ENCODE data around the gene BTAF1.

The BTAF1 gene

GRCh38 chr10:91908337-91909116 lies 15.0 kb upstream of the BTAF1 start:
- peak; percentile 78 for DNase-seq

- peak; percentile 33 for DNase-seq
These were observed 14.4 kb upstream of the BTAF1 start, which contains the start of gene FGFBP3 for GRCh38 chr10:91909117-91909677. TSS of gene FGFBP3 (minus strand) at chr10:91909486. CDS start at chr10:91908969, 517 bp downstream.

- DNase-seq = no peak
These were observed 13.1 kb upstream of the BTAF1 start for GRCh38 chr10:91910467-91910866.

DNA sequence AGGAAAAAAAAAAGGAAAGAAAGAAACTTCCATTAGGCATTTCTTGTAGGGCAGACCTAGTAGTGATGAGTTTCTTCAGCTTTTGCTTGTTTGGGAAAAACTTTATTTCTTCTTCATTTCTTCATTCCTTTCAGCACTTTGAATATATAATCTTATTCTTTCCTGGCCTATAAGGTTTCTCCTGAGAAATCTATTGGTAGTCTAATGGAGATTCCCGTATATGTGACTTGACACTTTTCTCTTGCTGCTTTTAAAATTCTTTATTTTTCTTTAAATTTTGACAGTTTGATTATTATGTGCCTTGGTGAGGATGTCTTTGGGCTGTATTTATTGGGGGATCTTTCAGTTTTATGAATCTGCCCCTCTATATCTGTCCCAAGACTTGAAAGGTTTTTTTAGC lies 3.9 kb upstream of the BTAF1 start:
- DNase-seq = no peak

- no peak for DNase-seq
These were observed 847 bp downstream of the BTAF1 start for GRCh38 chr10:91924212-91925021.

DNA sequence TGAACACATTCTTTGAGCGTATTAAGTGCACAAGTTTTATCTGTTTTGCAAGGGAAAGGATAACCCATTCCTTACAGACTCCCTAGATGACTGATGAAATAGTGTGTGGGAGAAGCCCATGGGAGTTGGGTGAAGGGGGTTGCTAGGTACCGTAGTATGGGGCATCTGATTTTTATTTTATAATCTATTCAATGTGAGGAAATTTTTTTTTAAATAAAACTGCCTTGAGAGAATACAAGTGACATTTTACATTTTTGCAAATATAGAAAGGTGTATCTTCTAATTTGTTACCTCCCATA lies 1.4 kb downstream of the BTAF1 start:
- no peak for DNase-seq

GRCh38 chr10:91930939-91931338 lies 7.4 kb downstream of the BTAF1 start:
- DNase-seq = no peak

GRCh38 chr10:91931526-91932190 lies 8.1 kb downstream of the BTAF1 start:
- no peak for DNase-seq

DNA sequence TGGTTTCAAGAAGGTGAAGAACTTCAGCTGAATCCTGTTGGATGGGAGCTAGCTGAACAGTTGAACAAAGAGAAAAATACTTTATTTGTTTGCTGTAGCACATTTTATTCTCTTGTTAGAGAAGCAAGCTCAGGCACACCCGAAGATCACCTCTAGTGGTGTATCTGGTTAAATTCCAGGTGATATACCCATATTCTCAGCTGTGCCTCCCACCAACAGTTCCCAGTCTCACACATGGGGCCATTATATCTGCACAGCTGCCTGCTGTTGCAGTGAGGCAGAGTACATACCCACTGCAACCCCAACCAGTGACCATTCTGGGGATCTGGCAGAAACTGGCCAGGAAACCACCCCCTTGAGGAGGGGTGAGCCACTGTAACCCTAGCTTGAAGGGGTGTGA lies 9.2 kb downstream of the BTAF1 start:
- no peak for DNase-seq

GRCh38 chr10:91935886-91936285 lies 12.3 kb downstream of the BTAF1 start:
- no peak for DNase-seq

- no peak for DNase-seq
These were observed 16.1 kb downstream of the BTAF1 start for GRCh38 chr10:91939653-91940052.

DNA sequence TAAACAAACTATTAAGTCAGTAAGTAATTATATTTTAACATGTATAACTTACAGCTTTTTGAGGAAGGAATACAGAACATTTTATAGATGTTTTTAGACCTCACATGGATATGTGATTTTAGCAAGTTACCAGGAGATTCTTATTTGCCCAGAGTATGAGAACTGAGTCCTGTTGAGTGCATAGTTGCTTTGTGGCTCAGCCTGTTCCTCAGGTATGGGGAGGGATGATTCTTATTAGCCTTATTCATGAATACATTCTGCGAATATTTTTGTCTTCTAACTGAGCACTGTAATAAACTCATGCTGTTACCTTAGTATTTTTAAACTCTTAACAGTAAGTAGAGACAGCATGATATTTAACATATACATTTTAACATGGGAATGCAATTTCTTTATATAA lies 17.9 kb downstream of the BTAF1 start:
- no peak for DNase-seq

- peak; percentile 14 for DNase-seq
These were observed 21.5 kb downstream of the BTAF1 start for GRCh38 chr10:91944880-91945630.

DNA sequence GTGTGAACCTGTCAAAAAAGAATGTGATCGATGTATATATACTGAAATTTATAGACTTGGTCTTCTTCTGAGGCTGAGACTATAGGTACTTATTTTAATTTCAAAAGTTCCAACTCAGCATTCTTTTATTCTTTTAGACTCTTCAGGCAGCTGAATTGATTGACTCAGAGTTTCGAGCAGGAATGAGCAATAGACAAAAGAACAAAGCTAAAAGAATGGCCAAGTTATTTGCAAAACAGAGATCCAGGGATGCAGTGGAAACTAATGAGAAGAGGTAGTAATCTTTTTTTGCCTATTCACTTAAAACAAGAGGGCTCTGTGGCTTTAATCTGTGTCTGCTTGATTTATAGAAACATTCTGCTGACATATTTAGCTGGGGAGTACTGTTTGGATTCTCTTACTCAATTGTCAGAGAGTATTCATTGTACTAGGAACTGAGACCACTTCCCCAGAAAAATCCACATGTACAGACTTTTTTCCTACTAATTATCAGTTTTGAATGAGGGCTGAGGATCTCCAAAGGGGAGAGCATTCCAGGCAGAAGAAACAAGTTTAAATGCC lies 30.1 kb downstream of the BTAF1 start:
- DNase-seq = no peak

GRCh38 chr10:91955114-91955513 lies 31.5 kb downstream of the BTAF1 start:
- no peak for DNase-seq

- no peak for DNase-seq
These were observed 33.5 kb downstream of the BTAF1 start for GRCh38 chr10:91957091-91957490.

GRCh38 chr10:91969297-91969696 lies 45.7 kb downstream of the BTAF1 start:
- DNase-seq = no peak

DNA sequence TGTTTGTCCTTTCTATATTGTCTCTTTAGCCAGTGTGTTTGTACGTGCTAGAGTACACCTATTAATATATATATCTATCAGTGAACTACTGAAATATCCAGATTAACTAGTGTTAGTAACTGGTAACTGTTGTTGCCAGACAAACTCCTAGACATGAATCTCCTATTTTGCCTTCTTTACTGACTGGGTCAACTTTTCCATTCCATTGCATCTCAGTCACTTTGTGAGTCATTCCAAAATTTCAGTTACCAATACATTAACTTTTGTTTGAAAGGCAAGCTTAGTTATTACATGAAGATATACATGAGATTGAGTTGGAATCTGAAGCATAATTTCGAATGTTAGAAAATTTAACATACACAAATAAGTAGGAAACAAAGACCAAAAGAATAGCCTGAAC lies 51.4 kb downstream of the BTAF1 start:
- no peak for DNase-seq

DNA sequence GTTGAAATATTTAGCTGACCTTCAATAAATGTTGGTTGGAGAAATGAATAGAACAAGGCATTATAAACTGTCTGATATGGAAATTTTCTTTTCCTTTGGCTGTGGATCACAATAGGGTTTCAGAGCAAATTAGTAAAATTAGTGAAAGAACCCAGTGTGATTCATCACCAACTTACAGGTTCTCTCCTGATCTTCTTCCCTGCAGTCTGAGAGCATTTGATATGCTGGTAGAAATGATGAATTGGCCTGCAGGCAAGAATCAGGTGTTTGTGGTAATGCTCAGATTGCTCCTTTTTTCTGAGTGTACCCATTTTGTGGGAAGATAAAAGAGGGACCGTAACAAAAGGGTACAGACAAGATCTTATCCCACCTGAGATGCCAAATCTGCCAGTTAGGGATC lies 51.9 kb downstream of the BTAF1 start:
- no peak for DNase-seq

GRCh38 chr10:91976317-91977051 lies 52.9 kb downstream of the BTAF1 start:
- DNase-seq = no peak

- no peak for DNase-seq
These were observed 53.9 kb downstream of the BTAF1 start for GRCh38 chr10:91977491-91977890.

DNA sequence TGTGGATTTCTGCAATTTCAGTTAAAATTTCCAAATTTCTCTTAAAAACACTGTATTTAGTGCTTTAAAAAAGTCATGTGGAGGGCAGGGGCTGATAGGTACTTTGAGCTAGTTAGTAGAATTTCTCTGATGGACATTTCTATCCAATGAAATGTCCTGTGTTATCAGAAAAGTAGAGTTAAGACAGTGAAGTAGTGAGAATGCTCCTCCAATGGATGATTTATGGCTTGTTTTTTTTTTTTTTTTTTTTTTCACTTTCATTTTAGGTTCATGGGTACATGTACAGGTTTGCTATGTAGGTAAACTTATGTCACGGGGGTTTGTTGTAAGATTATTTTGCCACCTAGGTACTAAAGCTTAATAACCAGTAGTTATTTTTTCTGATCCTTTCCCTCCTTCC lies 55.0 kb downstream of the BTAF1 start:
- no peak for DNase-seq

Measured in activated naive CD4-positive, alpha-beta T cell treated with Interleukin-2 at 50 U/mL for 16 hours (primary cell).